ENCODE measurements around the gene MAMLD1.

- TF ChIP-seq CTCF (IDR thresholded peaks at IDR 0.05; ENCODE audit: insufficient read depth, low read length, poor library complexity, severe bottlenecking) (no peak), EZH2phosphoT487 (conservative IDR thresholded peaks at IDR 0.05; ENCODE audit: low read length) (no peak)
Measured at GRCh38 chrX:150530821-150531220, 167.7 kb downstream of the MAMLD1 start.

Data from SU-DHL-6 (cell line).